GM19397 (cell line): Measurements from ENCODE around the gene TTC22.
A peak's percentile ranks its signal among the peaks of the same experiment; 100 is the strongest.

Experiments used
- ATAC-seq: cut with Tn5 transposase; IDR thresholded peaks from one replicate; pipeline ENCODE4 v1.9.1; 2021; ENCODE audit warnings: mild to moderate bottlenecking, moderate library complexity; ENCODE audit not compliant: unreplicated experiment

TTC22 gene

DNA sequence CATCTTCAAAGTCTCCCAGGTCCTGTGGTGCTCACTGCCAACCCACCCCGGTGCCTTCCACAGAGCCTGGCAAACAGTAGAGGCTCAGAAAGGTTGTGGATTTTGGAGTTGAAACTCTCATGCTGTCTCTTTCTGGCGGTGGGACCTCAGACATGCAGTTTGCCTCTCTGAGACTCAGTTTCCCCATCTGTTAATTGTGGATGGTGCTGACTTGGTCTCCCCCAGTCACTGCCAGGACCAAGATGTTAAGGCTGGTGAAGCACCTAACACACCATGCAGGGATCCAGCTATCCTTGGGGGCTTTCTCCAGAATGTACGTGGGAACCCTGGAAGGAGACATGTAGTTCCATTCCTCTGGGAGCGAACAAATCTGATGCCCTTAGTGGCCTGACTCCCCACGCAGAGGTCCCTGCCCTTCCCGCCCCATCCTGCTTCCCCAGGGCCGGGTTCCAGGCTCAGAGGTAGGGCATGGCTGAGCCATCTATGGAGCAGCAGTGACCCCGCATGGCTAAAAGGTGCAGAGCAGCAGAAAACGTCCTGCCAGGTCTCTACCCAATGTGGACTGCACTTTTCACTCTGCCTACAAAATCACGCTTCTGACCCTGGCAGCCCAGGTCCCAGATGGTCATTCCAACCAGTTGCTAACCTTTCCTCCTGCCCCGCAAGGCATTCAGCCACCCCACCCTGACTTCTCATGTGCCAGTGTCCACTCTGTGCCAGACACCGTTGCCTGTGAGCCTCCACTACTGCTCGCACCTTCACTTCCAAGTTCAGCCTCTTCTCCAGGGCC lies 9.2 kb upstream of the TTC22 start:
- ATAC-seq = peak; percentile 59

DNA sequence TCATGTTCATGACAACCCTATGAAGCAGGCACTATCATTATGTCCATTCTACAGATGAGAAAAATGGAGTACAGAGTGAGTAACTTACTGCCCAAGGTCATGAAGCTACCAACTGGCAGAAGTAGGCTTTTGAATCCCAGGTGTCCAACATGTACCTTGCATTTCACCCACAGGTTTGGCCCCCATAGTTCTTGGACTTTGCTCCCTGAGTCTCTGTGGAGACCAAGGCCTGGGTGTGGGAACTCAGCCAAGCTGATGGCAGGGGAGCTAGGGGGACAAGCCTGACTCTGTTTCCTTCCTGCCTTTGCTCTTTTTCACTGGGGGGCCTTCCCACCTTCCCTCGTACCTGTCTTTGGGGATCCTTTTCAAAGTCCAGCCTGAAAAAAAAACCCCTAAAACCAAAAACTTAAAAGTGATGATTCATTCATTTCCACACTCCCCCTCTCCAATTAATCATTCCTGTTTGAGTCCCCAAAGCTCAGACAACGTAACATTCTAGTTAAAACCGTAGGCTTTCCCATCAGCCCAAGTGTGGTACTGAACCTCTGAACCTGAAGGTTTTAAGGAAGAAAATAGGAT lies 8.5 kb upstream of the TTC22 start:
- no peak for ATAC-seq

DNA sequence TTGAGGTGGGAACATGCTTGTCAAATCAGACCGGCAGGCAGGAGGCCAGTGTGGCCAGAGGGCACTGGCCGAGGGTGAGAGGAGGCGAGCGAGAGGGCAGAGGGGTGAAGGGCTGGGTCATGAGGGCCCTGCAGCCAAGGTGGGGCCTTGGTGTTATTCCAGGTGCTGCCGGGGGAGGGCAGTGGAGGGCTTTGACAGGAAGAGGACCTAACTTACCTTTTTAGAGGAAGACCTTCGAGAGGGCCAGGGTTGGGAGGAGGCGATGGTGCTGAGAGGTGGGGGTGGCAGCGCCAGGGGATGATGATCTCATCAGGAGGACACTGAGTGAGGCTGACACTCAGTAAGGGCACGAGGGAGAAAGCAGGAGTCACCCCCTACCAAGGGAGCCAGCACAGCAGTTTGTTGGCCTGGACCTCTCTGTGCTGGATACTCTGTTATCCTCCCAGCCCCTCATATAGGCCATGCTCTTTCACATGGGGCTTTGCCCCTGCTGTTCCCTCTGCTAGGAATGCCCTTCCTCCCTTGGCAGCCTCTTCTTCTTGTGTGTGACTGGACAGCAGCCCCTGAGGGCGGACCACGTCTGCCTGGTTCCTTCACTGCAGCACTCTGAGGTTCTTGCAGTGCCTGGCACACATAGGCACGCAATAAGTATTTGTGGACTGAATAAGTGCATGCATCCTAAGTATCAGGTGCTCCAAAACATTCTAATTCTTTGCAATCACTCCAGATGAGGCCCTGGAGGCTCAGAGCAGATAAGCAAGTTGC lies 7.5 kb upstream of the TTC22 start:
- no peak for ATAC-seq

DNA sequence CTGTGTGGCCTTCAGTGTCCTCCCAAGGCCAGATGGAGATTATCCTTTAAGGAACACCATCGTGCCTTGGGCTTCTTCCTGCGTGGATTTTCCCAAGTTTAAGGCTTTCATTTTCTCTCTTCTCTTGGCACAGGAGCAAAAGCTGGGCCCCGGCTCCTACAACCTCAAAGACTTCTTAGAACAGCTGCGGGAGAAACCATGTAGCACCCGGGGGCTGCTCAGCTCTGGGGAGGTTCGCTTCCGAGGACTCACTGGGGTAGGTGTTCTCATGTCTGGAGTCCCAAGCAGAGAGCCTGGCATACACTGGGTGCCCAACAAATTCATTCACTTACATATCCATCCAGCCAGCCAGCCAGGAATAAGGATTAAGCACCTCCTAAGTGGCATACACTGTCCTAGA lies 6.6 kb upstream of the TTC22 start:
- ATAC-seq = no peak

DNA sequence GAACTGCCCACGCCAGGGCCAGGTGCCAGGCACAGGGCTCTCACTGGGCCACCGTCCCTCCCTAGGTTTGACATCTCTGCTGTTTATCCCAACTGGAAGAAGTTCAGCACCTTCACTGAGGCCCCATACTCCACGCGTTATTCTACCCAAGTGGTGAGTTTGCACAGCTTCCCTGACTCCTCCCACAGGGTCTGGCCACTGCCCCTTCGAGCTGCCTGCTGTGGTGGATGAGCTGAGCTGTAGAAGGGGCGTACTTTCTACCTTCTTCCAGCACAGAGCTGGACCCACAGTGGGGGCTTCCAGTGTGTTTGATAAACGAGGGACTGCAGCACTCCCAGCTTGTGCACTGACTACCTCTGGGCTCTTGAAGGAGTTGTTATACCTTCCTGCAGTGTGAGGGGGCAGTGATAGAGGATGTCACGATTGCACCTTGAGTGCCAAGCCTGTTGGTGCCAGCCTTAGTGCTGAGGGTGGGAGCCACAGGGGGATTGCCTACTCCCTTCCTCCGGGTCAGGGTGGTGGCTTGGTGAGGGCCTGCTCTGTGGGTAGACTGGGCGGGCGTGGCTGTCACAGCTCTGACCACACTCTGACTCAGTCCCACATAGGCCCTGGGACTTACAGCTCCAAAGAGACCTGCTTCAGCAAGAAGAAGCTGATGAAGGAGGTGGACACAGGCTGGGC lies 5.9 kb upstream of the TTC22 start:
- ATAC-seq = no peak

DNA sequence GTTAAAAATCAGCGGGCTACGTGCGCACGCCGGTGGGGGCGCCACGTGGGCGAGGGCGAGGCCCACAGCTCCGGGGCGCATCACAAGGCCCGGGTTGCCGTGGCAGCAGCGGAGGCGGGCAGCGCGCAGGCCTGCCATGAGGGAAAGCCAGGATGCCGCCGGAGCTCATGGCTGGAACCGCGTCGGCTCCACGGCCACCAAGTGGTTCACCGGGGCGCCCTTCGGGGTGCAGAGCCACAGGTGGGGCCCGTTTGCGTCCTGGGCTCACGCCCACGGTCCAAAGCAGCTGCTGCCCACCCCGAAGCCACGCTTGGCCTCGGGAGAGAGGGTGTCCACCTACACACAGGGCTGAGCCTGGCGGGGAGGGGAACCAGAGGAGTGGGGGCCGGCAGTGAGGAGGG lies 4.9 kb upstream of the TTC22 start:
- no peak for ATAC-seq

DNA sequence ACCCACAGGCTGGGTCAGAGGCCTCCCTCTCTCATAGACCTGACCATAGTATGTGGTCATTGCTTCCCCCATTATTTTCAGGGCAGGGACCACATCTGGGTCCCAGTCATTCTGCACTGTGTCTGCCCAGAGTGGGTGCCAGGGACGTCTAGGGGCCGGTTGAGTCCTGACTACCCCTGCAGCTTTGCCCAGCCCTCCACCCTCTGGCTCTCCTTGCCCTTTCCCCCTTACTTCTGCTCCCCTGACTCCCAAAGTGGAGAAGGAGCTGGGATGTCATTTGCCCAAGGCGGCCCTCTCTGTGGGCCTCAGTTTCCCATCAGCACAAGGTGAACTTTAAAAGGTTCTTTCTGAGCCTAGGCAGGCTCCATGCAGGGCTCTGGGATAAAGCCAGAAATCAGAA lies 4.3 kb upstream of the TTC22 start:
- ATAC-seq = no peak

- no peak for ATAC-seq
Measured at GRCh38 chr1:54804471-54805132, 3.5 kb upstream of the TTC22 start.

DNA sequence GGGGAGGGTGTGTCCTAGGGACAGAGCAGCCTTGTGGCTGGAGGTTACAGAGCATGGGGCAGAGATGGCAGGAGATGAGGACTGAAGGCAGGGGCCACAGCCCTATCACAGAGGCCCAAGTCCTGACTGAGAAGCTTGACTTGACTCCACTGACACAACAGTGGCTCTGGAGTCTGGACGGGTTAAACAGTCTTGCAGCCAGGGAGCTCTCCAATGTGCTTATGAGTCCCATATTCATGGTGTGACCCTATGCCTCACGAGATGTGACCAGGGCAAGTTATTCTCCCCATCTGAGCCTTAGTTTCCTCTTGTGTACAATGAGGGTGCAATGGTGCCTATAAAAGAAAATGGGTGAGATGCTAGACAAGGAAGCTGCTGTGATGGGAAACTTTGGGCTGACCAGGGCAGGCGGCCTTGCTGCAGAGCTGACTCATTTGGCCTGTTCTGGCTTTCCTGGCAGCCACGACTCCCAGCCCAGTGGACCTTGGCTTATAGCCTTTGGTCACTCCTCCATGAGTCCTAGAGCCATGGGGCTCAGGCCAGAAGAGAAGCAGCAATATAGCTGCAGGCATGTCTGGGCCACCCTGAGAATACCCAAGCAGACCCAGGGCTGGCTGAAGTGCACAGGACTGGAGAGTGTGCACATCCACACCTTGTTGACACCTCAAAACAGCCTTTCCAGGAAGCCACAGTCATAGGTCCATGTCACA lies 2.8 kb upstream of the TTC22 start:
- no peak for ATAC-seq

DNA sequence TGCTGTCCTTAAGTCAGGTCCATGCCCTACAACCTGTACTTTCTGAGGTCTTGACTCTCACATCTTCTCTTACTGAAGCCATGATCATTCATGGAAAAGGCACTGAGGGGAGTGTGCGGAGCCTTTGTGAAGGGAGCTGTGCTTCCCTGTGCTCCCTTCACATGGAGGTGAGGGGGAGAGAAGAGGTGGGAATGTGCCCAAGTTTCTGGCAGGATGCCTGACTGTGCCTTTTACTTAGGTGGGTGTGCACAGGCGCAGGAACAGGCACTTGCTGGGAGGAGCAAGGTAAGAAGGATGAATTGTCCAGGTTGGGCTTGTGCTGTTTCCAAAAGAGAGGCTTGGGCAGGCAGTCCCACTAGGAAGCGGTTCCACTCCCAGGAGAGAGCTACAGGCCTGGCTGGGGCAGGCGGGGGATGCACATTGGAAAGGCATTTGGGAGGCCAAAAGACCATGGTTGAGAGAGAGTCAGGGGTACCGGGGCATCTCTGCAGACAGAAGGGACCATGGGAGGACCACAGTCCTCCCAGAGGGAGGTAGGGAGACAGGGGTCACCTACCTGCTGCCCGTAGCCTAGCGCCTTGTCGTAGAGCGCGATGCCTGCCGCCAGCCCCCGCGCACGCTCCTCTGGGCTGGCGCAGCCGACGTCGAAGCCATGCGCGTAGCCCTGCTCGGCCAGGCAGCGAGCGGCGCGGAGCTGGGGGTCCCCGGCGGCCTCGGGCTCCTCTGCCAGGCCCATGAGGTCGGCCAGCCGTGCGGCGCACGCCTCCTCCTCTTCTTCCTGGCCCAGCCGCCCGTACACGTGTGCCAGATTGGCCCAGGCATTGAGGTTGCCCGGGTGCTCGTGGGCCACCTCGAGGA lies 853 bp downstream of the TTC22 start:
- ATAC-seq = no peak

GRCh38 chr1:54798769-54799641 lies 2.1 kb downstream of the TTC22 start:
- ATAC-seq = no peak

GRCh38 chr1:54798206-54798605 lies 2.9 kb downstream of the TTC22 start:
- ATAC-seq = no peak

DNA sequence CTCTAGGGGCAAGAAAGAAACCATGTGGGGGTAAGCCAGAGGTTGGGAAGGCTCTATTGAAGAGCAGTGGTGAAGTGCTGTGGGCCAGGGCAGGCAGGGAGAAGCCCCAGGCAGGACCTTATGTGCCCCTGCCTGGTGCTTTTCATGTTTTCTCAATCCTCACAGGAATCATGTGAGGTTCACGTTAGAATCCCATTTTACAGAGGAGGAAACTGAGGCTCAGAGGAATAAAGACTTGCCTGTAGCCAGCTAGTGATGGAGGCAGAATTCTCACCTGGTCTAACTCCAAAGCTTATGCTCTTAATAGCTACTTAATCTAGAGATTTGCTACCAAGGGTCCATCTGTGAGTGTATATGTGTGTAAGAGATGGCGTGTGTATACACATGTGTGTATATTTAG lies 4.2 kb downstream of the TTC22 start:
- no peak for ATAC-seq

GRCh38 chr1:54795841-54796468 lies 5.2 kb downstream of the TTC22 start:
- ATAC-seq = no peak

- ATAC-seq = no peak
Measured at GRCh38 chr1:54795356-54795665, 5.8 kb downstream of the TTC22 start.

DNA sequence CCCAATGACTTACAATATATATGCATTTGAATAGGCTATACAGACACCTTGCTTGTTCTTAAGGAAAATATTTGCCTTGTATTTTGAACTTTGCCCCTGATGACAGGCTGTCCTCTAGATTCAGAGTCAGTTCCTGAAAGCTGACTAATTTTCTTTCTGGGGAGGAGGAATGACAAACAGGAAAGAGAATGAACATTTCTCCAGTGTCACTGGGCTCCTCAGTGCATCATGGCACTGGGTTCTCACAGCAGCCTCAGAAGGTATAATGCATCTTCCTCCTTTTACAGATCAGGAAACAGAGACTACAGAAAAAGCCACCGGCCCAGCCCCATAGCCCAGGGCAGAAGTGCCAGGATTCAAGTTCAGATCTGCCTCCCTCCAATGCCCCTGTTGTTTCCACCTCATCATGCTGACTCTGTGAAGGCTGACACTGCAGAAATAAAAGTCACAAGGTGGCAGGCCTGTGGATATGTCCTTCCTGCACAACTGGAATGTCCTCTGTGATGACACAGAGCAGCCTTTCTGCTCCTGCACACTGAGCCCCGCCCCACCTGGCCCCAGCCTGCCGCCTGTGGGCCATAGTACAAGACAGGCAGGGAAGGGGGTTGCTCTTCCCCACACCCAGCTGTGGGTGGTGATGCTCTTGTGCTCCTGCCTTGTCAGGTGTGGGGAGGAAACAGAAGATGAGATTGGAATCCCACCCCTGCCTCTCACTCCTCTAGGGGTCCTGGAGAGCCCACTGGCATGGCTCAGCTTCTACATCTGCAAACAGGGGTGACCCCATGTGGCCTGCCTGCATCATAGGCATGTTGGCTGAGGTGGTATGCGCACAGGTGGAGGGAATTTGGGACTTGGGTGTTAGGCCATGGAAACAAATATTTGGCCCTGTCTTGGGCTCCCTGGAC lies 6.4 kb downstream of the TTC22 start:
- ATAC-seq = no peak

GRCh38 chr1:54792686-54793282 lies 8.3 kb downstream of the TTC22 start:
- no peak for ATAC-seq
